ENCODE results near the gene INSC. TPM values are rescaled to one million over a fixed set of nuclear protein-coding genes. Genes with fewer than 3 reads are reported as not detected.

The INSC gene
- total RNA-seq, 2 donors from 2014 or later, result 1.0 TPM; not detected in 1

DNA sequence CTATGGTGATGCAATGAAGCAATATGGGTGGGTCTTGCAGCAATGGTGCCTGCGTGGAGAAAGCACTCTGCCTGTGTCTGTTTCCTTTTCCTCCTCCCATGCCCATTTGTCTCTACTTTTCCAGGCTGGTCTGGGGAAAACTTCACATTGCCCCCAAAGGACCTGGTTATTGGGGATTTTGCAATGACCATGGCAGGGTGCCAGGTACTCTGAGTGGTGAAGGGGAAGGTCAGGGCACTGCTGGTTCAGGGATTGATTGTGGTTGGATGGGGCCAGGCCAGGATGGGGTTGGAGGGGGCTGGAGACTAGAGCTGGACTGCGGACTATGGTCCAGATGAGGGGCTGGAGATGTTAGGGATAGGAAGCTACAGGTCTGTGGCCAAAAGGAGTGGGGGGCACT is 92.1 kb downstream of the INSC start:
- Histone ChIP-seq H3K27ac (no peak overlapping the region), H3K4me3 (no peak overlapping the region), H3K36me3 (no peaks in the 10 kb centered on the region), H3K27me3 (no peaks in the 10 kb centered on the region), H3K4me1 (no peaks in the 10 kb centered on the region), H3K9me3 (no peaks in the 10 kb centered on the region)
- TF ChIP-seq, protein P1, sequence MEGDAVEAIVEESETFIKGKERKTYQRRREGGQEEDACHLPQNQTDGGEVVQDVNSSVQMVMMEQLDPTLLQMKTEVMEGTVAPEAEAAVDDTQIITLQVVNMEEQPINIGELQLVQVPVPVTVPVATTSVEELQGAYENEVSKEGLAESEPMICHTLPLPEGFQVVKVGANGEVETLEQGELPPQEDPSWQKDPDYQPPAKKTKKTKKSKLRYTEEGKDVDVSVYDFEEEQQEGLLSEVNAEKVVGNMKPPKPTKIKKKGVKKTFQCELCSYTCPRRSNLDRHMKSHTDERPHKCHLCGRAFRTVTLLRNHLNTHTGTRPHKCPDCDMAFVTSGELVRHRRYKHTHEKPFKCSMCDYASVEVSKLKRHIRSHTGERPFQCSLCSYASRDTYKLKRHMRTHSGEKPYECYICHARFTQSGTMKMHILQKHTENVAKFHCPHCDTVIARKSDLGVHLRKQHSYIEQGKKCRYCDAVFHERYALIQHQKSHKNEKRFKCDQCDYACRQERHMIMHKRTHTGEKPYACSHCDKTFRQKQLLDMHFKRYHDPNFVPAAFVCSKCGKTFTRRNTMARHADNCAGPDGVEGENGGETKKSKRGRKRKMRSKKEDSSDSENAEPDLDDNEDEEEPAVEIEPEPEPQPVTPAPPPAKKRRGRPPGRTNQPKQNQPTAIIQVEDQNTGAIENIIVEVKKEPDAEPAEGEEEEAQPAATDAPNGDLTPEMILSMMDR (IDR thresholded peaks at IDR 0.05), result no peak
- DNase-seq (ENCODE audit: low spot score), result no peak

DNA sequence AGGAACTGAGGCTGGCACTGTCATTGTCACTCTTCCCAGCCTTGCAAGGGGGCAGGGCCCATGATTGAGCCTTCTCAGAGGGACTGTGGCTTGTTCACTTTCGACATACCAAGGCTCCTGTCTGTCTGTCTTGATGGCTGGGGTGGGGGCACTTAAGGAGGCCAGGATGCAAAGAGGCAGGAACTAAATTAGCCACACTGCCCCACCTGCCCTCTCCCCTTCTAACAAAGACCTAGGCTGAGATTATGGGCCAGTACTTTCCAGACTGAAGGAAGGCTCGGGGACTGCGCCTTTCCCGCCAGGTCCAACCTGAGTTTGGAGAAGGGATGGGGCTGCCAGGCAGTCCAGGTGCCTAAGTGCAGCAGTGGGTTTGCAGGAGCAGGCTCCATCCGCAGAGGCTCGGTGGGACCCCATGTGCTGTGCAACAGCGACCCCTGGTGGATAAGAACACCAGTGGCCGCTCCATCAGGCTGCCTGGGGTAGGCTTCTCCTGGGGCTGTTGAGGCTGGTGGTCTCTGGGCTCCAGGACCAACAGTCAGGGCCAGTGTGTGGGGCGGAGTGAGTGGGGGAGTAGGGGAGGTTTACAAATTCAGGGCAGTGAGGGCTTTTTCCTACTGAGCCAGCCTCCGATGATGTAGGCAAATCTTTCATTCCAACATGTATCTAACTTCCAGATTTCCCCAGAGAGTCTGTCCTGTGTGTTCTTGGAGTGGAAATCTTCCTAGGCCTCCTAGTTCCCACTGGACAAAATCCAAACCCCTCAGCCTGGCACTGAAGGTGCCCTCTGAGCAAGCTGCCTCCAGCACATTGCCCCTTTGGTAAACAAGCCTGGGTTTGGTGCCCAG is 93.9 kb downstream of the INSC start:
- Histone ChIP-seq H3K9me3 (no peaks in the 10 kb centered on the region), H3K27ac (no peak overlapping the region), H3K36me3 (no peaks in the 10 kb centered on the region), H3K4me3 (no peak overlapping the region), H3K27me3 (no peaks in the 10 kb centered on the region), H3K4me1 (no peaks in the 10 kb centered on the region)
- peak; percentile 70 for DNase-seq (ENCODE audit: low spot score)
- TF ChIP-seq, protein P1 (IDR thresholded peaks at IDR 0.05), result peak; percentile 79 to 93

DNA sequence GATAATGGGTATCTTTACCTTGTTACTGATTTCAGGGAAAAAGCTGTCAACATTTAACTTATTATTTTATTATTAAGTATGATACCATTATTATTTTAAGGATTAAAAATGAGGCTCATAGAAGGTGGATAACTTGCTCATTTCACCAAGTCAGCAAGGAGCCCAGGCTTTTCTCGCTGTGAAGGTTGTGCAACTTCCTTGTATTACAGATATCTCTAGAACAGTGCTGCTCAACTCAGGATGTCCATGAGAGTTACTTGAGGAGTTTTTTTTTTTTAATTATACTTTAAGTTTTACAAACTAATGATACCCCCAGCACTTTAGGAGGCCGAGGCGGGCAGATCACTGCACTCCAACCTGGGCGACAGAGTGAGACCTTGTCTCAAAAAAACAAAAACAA is 98.2 kb downstream of the INSC start:
- Histone ChIP-seq H3K9me3 (no peaks in the 10 kb centered on the region), H3K27me3 (no peaks in the 10 kb centered on the region), H3K4me1 (no peaks in the 10 kb centered on the region), H3K36me3 (no peaks in the 10 kb centered on the region), H3K27ac (no peak overlapping the region), H3K4me3 (no peak overlapping the region)
- TF ChIP-seq, protein P1 (IDR thresholded peaks at IDR 0.05), result no peak
- DNase-seq (ENCODE audit: low spot score), result no peak

DNA sequence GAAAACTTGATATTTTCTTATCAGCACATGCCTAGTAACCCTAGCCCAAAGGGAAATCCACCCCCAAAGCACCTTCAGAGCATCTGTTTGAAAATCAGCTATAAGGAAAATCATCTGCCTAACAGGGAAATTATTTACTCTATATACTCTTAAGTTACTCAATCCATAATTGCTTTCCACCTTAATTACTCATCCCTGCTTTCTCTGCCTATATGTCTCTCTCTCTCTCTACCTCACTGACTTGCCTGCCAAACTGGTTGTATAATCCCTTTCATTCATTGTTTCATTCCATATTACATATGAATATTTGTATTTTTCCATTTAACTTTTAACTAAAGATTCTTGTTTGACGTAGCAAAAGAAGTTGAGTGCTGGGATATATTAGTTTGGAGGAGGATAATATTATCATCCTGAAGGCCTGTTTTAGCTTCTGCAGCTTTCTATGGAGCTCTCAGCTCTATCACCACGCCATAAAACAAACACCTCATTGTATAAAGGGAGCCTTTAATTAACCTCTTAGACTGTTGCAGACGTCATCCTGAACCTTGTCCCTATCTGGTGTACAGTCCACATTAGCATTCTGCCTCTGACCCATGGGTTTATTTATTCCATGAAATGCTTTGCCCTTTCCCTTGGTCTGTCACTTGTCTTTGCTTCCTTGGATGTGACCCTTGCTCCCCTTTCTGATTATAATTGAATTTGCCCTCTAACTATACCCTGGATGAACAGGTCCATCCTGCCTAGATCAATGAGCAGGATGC is 98.9 kb downstream of the INSC start:
- Histone ChIP-seq H3K4me3 (no peak overlapping the region), H3K27me3 (no peaks in the 10 kb centered on the region), H3K27ac (no peak overlapping the region), H3K9me3 (no peaks in the 10 kb centered on the region), H3K4me1 (no peaks in the 10 kb centered on the region), H3K36me3 (no peaks in the 10 kb centered on the region)
- TF ChIP-seq, protein P1 (IDR thresholded peaks at IDR 0.05), result no peak
- no peak for DNase-seq (ENCODE audit: low spot score)

DNA sequence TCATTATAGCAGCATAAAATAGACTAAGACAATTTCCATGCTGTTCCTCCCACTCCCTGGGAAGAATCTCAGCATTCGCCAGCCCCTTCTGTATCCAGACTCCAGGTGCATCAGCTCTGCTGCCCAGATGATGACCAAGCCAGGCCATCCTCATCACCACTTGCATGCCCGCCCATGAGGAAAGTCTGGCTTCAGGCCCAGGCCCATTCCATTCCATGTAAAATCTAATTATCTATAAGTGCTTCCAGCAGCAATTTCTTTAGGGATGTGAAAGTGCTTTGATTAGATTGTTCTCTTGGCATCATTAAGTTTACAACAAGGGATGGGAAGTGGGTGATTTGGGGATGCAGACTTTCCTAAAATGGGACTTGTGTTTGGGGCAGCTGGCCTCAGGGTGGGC is 100.3 kb downstream of the INSC start:
- Histone ChIP-seq H3K4me1 (no peaks in the 10 kb centered on the region), H3K9me3 (no peaks in the 10 kb centered on the region), H3K36me3 (no peaks in the 10 kb centered on the region), H3K27me3 (no peaks in the 10 kb centered on the region), H3K4me3 (no peak overlapping the region), H3K27ac (no peak overlapping the region)
- no peak for DNase-seq (ENCODE audit: low spot score)
- TF ChIP-seq, protein P1 (IDR thresholded peaks at IDR 0.05), result no peak

Data from right atrium auricular region (tissue), 2 donors.